ENCODE data around the gene ARHGEF40. TPM values are rescaled to one million over a fixed set of nuclear protein-coding genes. Genes with fewer than 3 reads are reported as not detected.

The ARHGEF40 gene
- total RNA-seq, 4 donors from 2014 or later: 14.4 to 22.8 (median 17.6) TPM

- TF ChIP-seq POLR2A (IDR thresholded peaks at IDR 0.05): no peak
- no peak for TF ChIP-seq POLR2AphosphoS5 (IDR thresholded peaks at IDR 0.05)
- TF ChIP-seq CTCF (IDR thresholded peaks at IDR 0.05): no peak
- no peak for TF ChIP-seq EP300 (IDR thresholded peaks at IDR 0.05)
- Histone ChIP-seq H3K27me3 (no peaks in the 10 kb centered on the region), H3K4me3 (peak overlapping the region; percentile 81), H3K36me3 (no peaks in the 10 kb centered on the region), H3K27ac (peak overlapping the region; percentile 95), H3K4me1 (peaks cover 69% of the 10 kb centered on the region), H3K9me3 (no peaks in the 10 kb centered on the region)
- DNase-seq (ENCODE audit: low spot score in 2 of 2): peak in 1 of 2 donors; percentile 40
- 13% methylated on average over 16 of the region's 16 CpGs for WGBS
These were observed 28.9 kb downstream of the ARHGEF40 start for GRCh38 chr14:21098892-21099595.

GRCh38 chr14:21099596-21099985, 29.5 kb downstream of the ARHGEF40 start:
- WGBS: 69% methylated on average over 5 of the region's 5 CpGs
- no peaks in the 10 kb centered on the region for H3K9me3 ChIP-seq
- H3K4me3 ChIP-seq: peak overlapping the region; percentile 81
- H3K4me1 ChIP-seq: peaks cover 68% of the 10 kb centered on the region
- no peaks in the 10 kb centered on the region for H3K36me3 ChIP-seq
- no peaks in the 10 kb centered on the region for H3K27me3 ChIP-seq
- TF ChIP-seq POLR2A (IDR thresholded peaks at IDR 0.05) (no peak), POLR2AphosphoS5 (IDR thresholded peaks at IDR 0.05) (no peak)
- H3K27ac ChIP-seq: peak overlapping the region; percentile 95
- no peak for DNase-seq (ENCODE audit: low spot score in 2 of 2)

GRCh38 chr14:21100931-21101330, 30.8 kb downstream of the ARHGEF40 start, which contains the start of gene TMEM253:
TSS of gene TMEM253 (plus strand) at chr14:21101066. CDS start at chr14:21101344, 278 bp downstream.
- TF ChIP-seq EP300 (IDR thresholded peaks at IDR 0.05) (no peak), POLR2A (IDR thresholded peaks at IDR 0.05) (no peak), CTCF (IDR thresholded peaks at IDR 0.05) (no peak), POLR2AphosphoS5 (IDR thresholded peaks at IDR 0.05) (no peak)
- peak in 1 of 2 donors; percentile 58 for DNase-seq (ENCODE audit: low spot score in 2 of 2)
- peaks cover 77% of the 10 kb centered on the region for H3K4me1 ChIP-seq

GRCh38 chr14:21101802-21102413, 31.8 kb downstream of the ARHGEF40 start:
- H3K36me3 ChIP-seq: no peaks in the 10 kb centered on the region
- peaks cover 77% of the 10 kb centered on the region for H3K4me1 ChIP-seq
- DNase-seq (ENCODE audit: low spot score in 2 of 2): peak in 1 of 2 donors; percentile 66
- H3K4me3 ChIP-seq: no peak overlapping the region
- no peak overlapping the region for H3K27ac ChIP-seq
- TF ChIP-seq POLR2A (IDR thresholded peaks at IDR 0.05) (no peak), EP300 (IDR thresholded peaks at IDR 0.05) (no peak), CTCF (IDR thresholded peaks at IDR 0.05) (no peak), POLR2AphosphoS5 (IDR thresholded peaks at IDR 0.05) (no peak)
- WGBS: 83% methylated on average over 4 of the region's 8 CpGs
- no peaks in the 10 kb centered on the region for H3K27me3 ChIP-seq
- no peaks in the 10 kb centered on the region for H3K9me3 ChIP-seq

More at GRCh38 chr14:21100931-21101330, 30.8 kb downstream of the ARHGEF40 start, which contains the start of gene TMEM253:
- Histone ChIP-seq H3K9me3 (no peaks in the 10 kb centered on the region), H3K27me3 (no peaks in the 10 kb centered on the region), H3K4me3 (no peak within 1 kb of the TSS), H3K36me3 (no peaks in the 10 kb centered on the region), H3K27ac (no peak within 1 kb of the TSS)
- 65% methylated on average over 5 of the region's 5 CpGs for WGBS

GRCh38 chr14:21102521-21103410, 32.7 kb downstream of the ARHGEF40 start:
- Histone ChIP-seq H3K27ac (no peak overlapping the region), H3K36me3 (no peaks in the 10 kb centered on the region), H3K9me3 (no peaks in the 10 kb centered on the region), H3K4me3 (peak overlapping the region; percentile 66), H3K27me3 (no peaks in the 10 kb centered on the region), H3K4me1 (peaks cover 78% of the 10 kb centered on the region)
- TF ChIP-seq CTCF (IDR thresholded peaks at IDR 0.05) (no peak), EP300 (IDR thresholded peaks at IDR 0.05) (no peak), POLR2A (IDR thresholded peaks at IDR 0.05) (no peak), POLR2AphosphoS5 (IDR thresholded peaks at IDR 0.05) (no peak)
- DNase-seq (ENCODE audit: low spot score in 2 of 2): peak in 1 of 2 donors; percentile 66
- 22% methylated on average over 9 of the region's 9 CpGs for WGBS
